Caco-2 (cell line): ENCODE results near the gene PPM1H. TPM values are rescaled to one million over a fixed set of nuclear protein-coding genes. Genes with fewer than 3 reads are reported as not detected.

Source experiments
- BruUV-seq: library from RNA; stranded (reverse); fragments of 400-500 nt; replicated peaks from 2 replicates; lab custom pipeline; 2021; lab: Mats Ljungman, UMichigan
- CTCF ChIA-PET: fragments of 300-600 bp; sonication (Branson Sonifier 250); formaldehyde crosslinking; loops from one replicate; lab custom pipeline; 2022; ENCODE audit warnings: antibody characterized with exemption; lab: Charles Lee
- POLR2A ChIA-PET: fragments of 300-600 bp; sonication (Branson Sonifier 250); formaldehyde crosslinking; loops from one replicate; lab custom pipeline; 2022; ENCODE audit warnings: antibody characterized with exemption; lab: Charles Lee
- DNase-seq, 2 experiments: peaks; one replicate each; pipeline versions ENCODE4 v3.0.0 to v3.0.0-alpha.2; 2020 to 2022
- H3K27me3 ChIP-seq: replicated peaks from 2 replicates; pipeline ENCODE4 v1.6.0; 2011; ENCODE audit warnings: low read length; ENCODE audit not compliant: control insufficient read depth, insufficient read depth
- H3K36me3 ChIP-seq: 2 replicates; pipeline ENCODE4 v1.5.1; 2011; ENCODE audit warnings: low read length; ENCODE audit not compliant: control insufficient read depth, insufficient read depth
- H3K4me1 ChIP-seq: fragments of 250-450 bp; sonication (Bioruptor Pico); 2 replicates; pipeline ENCODE4 v1.5.1; 2020; ENCODE audit warnings: mild to moderate bottlenecking
- H3K4me3 ChIP-seq: 2 replicates; pipeline ENCODE4 v1.5.1; 2011; ENCODE audit warnings: low read depth, mild to moderate bottlenecking, control low read depth, low read length
- H3K9me3 ChIP-seq: fragments of 250-450 bp; sonication (Bioruptor Pico); 2 replicates; pipeline ENCODE4 v1.5.1; 2020; ENCODE audit warnings: mild to moderate bottlenecking, moderate library complexity
- H3K27ac Mint-ChIP-seq: one replicate; pipeline ENCODE4 v1.8.0; 2022; ENCODE audit warnings: mixed read lengths; ENCODE audit not compliant: unreplicated experiment
- H3K27me3 Mint-ChIP-seq: one replicate; pipeline ENCODE4 v1.8.0; 2022; ENCODE audit warnings: mixed read lengths; ENCODE audit not compliant: insufficient read depth, unreplicated experiment
- H3K36me3 Mint-ChIP-seq: one replicate; pipeline ENCODE4 v1.8.0; 2022; ENCODE audit warnings: mild to moderate bottlenecking, mixed read lengths; ENCODE audit not compliant: insufficient read depth, unreplicated experiment
- H3K4me1 Mint-ChIP-seq: one replicate; pipeline ENCODE4 v1.8.0; 2022; ENCODE audit warnings: low read depth, mixed read lengths; ENCODE audit not compliant: unreplicated experiment
- H3K4me3 Mint-ChIP-seq: one replicate; pipeline ENCODE4 v1.8.0; 2022; ENCODE audit warnings: mild to moderate bottlenecking, moderate library complexity, mixed read lengths; ENCODE audit not compliant: unreplicated experiment
- H3K9me3 Mint-ChIP-seq: one replicate; pipeline ENCODE4 v1.8.0; 2022; ENCODE audit warnings: mixed read lengths; ENCODE audit not compliant: unreplicated experiment
- CTCF ChIP-seq, 2 experiments: fragments of 200-600 bp in 1 of 2; IDR thresholded peaks; 1 replicate in 1 of 2; 2 replicates in 1 of 2; pipeline versions ENCODE4 v1.5.1 to v1.8.0; 2011 to 2022; ENCODE audit warnings: antibody characterized with exemption in 1 of 2, control low read depth in 1 of 2, inconsistent platforms in 1 of 2, low read depth in 1 of 2, low read length in 1 of 2, mild to moderate bottlenecking in 1 of 2, moderate library complexity in 1 of 2; ENCODE audit not compliant: insufficient read depth in 1 of 2, severe bottlenecking in 1 of 2, unreplicated experiment in 1 of 2
- intact Hi-C: fragments of 100-400 bp; cut with micrococcal nuclease; formaldehyde crosslinking; loops from one replicate; pipeline ENCODE4 v1.10.0; 2022; ENCODE audit not compliant: unreplicated experiment
- total RNA-seq: library from RNA; stranded (reverse); gene quantifications from 2 replicates; pipeline ENCODE4 v1.2.3, GENCODE V29; 2022

PPM1H gene
- total RNA-seq, 1 experiment from 2014 or later = 151 TPM

DNA sequence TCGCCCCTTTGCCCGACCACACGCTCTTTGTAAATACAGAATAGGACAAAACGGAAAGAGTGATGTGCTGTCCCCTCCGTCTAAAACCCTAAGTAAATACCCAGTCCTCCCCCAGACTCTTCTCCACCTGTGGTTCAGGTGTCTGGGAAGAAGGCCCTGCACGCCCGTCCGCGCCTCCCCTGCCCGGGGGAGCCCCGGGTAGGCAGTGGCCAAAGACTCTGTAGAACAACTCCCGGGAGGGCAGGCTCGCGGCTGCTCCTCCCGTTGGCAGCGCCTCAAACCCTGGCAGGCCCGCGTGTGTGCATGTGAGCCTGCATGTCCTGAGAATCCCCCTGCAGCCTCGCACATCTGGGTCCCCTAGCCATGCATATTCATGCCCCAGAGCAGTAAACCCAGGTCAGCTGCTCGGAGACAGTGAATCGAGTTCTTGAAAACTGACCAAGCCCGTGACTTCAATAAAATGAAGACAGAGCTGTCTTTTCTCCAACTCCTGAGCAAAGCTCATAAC, 302.5 kb downstream of the PPM1H start:
- Mint-ChIP-seq H3K27ac (no peak overlapping the region), H3K27me3 (no peaks in the 10 kb centered on the region), H3K9me3 (no peaks in the 10 kb centered on the region), H3K4me3 (peak overlapping the region; percentile 69), H3K4me1 (no peaks in the 10 kb centered on the region), H3K36me3 (no peaks in the 10 kb centered on the region)
- no peaks in the 10 kb centered on the region for H3K4me1 ChIP-seq
- no TSS peak for BruUV-seq
- intact Hi-C loops = no loop called here
- H3K27me3 ChIP-seq = no peaks in the 10 kb centered on the region
- no peak for DNase-seq
- POLR2A ChIA-PET = no interaction called here
- H3K9me3 ChIP-seq = no peaks in the 10 kb centered on the region
- H3K4me3 ChIP-seq = peak overlapping the region; percentile 46
- H3K36me3 ChIP-seq = no peaks in the 10 kb centered on the region
- TF ChIP-seq CTCF (IDR thresholded peaks at IDR 0.05; ENCODE audit: insufficient read depth in 1 of 2, low read depth in 1 of 2, low read length in 1 of 2, severe bottlenecking in 1 of 2, unreplicated experiment in 1 of 2) = no peak
- CTCF ChIA-PET = interaction anchor here (1.0 kb wide), 1 partner anchor 30 kb away, joined by 3 read pairs; no protein-coding TSS in a partner anchor

GRCh38 chr12:62631471-62632410, 303.2 kb downstream of the PPM1H start:
- TF ChIP-seq CTCF (IDR thresholded peaks at IDR 0.05; ENCODE audit: insufficient read depth in 1 of 2, low read depth in 1 of 2, low read length in 1 of 2, severe bottlenecking in 1 of 2, unreplicated experiment in 1 of 2) = peak in 1 of 2 experiments; percentile 34
- Mint-ChIP-seq H3K4me3 (peak overlapping the region; percentile 69), H3K4me1 (no peaks in the 10 kb centered on the region), H3K36me3 (no peaks in the 10 kb centered on the region), H3K27me3 (no peaks in the 10 kb centered on the region), H3K9me3 (no peaks in the 10 kb centered on the region), H3K27ac (no peak overlapping the region)
- intact Hi-C loops = no loop called here
- ChIA-PET CTCF (interaction anchor here (1.0 kb wide), 1 partner anchor 29 kb away, joined by 3 read pairs; no protein-coding TSS in a partner anchor), POLR2A (no interaction called here)
- H3K27me3 ChIP-seq = no peaks in the 10 kb centered on the region
- peak overlapping the region; percentile 46 for H3K4me3 ChIP-seq
- H3K36me3 ChIP-seq = no peaks in the 10 kb centered on the region
- H3K4me1 ChIP-seq = no peaks in the 10 kb centered on the region
- H3K9me3 ChIP-seq = no peaks in the 10 kb centered on the region
- DNase-seq = peak in 1 of 2 experiments; percentile 37
- no TSS peak for BruUV-seq

DNA sequence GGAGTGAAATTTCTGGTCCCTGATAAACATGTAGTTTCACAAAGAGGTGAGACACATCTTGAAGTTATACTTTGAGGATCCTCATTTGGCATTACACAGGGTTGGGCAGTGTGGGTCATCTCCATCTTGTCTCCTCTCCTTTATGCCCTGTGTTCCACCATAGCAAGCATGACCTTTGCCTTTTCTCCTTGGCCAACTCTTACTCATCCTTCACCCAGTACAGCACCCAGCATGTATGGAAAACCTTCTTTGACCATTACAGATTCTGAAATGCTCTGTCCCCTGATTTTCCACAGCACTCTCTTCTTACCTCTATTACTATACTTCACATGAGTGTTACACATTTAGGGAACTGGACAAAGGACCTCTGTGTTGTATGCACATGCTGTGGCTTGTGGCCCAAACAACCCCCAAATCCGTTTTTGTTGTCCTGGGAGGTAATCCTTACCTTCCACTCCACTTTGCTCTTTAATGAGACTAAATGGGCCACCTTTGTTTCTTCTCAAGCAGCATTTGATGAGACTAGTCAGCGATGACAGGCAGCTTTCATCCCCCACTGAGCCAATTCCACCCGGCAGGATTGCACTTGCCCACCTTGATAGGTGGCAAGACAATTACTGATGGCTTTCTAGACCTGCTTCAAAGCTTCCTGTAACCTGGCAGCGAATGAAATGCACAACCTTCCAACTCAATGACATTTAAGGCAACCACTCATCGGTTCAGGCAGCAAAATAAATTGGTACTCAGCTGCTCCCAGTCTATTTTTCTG, 304.8 kb downstream of the PPM1H start:
- ChIA-PET CTCF (no interaction called here), POLR2A (no interaction called here)
- Mint-ChIP-seq H3K4me3 (no peak overlapping the region), H3K4me1 (no peaks in the 10 kb centered on the region), H3K27me3 (no peaks in the 10 kb centered on the region), H3K9me3 (no peaks in the 10 kb centered on the region), H3K27ac (no peak overlapping the region), H3K36me3 (no peaks in the 10 kb centered on the region)
- TF ChIP-seq CTCF (IDR thresholded peaks at IDR 0.05; ENCODE audit: insufficient read depth in 1 of 2, low read depth in 1 of 2, low read length in 1 of 2, severe bottlenecking in 1 of 2, unreplicated experiment in 1 of 2) = no peak
- no peak for DNase-seq
- H3K27me3 ChIP-seq = no peaks in the 10 kb centered on the region
- intact Hi-C loops = no loop called here
- no peak overlapping the region for H3K4me3 ChIP-seq
- no TSS peak for BruUV-seq
- H3K36me3 ChIP-seq = no peaks in the 10 kb centered on the region
- H3K4me1 ChIP-seq = no peaks in the 10 kb centered on the region
- H3K9me3 ChIP-seq = no peaks in the 10 kb centered on the region
